ENCODE data around the gene C4orf33. TPM values are rescaled to one million over a fixed set of nuclear protein-coding genes. Genes with fewer than 3 reads are reported as not detected.

C4orf33 gene
- total RNA-seq, 4 donors from 2014 or later: 11.7 to 15.3 (median 13.4) TPM

DNA sequence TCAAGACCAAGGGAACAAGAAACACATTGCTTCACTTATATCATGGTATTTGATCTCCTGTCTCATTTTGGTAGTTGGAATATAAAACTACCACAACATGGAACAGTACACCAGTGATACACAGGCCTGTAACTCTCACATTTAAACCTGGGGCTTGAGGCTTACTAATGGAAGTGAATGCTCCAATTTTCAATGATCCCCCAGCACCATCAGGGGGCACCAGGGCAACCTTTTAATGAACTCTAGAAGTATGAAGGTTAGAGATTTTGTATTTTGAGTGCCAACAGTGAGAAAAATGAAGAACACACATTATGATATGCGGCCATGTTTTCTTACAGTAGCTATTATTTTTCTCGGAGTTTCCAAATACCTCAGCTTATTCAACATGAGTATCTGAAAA, 50.7 kb downstream of the C4orf33 start:
- TF ChIP-seq, protein P1, sequence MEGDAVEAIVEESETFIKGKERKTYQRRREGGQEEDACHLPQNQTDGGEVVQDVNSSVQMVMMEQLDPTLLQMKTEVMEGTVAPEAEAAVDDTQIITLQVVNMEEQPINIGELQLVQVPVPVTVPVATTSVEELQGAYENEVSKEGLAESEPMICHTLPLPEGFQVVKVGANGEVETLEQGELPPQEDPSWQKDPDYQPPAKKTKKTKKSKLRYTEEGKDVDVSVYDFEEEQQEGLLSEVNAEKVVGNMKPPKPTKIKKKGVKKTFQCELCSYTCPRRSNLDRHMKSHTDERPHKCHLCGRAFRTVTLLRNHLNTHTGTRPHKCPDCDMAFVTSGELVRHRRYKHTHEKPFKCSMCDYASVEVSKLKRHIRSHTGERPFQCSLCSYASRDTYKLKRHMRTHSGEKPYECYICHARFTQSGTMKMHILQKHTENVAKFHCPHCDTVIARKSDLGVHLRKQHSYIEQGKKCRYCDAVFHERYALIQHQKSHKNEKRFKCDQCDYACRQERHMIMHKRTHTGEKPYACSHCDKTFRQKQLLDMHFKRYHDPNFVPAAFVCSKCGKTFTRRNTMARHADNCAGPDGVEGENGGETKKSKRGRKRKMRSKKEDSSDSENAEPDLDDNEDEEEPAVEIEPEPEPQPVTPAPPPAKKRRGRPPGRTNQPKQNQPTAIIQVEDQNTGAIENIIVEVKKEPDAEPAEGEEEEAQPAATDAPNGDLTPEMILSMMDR (IDR thresholded peaks at IDR 0.05; ENCODE audit: low read depth): no peak

DNA sequence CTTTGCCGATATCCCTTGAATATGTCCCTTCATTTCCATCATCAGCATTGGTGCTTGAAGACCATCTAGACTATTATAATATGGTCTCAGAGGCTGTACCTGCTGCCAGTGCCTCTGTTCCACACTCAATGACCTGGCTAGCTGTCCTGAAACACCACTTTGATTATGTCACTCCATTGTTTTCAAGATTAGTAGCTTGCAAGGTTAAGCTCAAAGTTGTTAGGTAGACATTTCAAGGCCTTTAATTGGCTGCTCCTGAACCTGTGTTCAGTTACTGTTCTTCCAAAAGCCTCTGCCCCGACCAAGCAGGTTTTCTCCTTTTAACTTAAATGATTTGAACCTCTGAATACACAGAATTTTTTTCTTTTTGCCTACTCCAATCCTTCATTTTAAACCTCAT, 52.9 kb downstream of the C4orf33 start:
- TF ChIP-seq, protein P1 (IDR thresholded peaks at IDR 0.05; ENCODE audit: low read depth): no peak

DNA sequence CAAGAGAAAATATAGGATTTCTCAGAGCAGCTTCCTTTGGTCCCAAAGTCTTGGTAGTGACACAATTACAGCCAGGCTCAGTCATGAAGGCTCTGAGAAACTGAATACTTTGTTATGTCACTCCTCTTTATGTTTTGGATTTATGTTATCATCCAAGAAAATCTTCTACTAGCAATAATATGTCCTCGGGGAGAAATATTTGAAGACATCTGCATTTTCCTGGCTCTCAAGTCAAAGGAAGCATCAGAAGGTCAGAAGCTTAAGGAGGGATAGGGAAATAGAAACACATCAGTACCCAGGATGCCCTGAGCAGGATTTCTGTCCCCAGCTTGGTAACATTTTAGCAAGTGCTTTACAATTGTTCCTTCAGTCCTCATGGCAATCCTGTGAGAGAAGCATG, 54.0 kb downstream of the C4orf33 start:
- TF ChIP-seq, protein P1 (IDR thresholded peaks at IDR 0.05; ENCODE audit: low read depth): no peak

DNA sequence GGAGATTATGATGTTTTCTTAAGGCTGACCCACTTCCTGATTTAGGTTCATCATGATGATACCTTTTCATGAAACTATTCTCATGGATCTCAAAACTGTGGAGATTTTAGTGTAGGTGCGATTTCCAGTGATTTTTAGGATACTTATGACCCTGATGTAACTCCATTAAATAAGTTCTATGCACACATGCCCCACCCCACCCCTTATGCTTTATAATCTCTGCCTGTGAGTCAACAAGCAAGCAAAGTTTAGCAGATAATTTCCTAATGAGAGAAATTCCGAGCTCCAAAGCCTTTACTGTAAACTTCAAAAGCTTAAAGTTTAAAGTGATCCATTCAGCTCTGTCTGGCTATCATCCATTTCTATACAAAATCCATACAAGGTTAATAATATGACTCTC, 56.4 kb downstream of the C4orf33 start:
- TF ChIP-seq, protein P1 (IDR thresholded peaks at IDR 0.05; ENCODE audit: low read depth): no peak

DNA sequence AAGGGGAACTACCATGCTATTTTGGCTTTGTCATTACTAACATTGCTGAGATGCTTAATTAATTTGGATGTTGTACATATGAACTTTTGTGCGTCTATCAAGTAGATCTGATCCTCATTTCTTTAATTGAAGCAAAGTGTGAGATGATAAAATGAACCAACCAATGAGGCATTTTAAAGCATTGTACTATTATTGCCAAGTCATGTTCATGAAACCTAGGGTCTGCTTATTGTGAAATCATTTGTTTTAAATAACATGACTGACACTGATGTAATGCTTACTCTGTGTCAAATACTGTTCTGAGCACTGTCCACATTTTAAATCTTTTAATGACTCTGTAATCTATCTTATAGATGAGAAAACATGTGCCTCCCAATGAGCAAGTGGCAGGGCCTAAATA, 57.7 kb downstream of the C4orf33 start:
- TF ChIP-seq, protein P1 (IDR thresholded peaks at IDR 0.05; ENCODE audit: low read depth): no peak

DNA sequence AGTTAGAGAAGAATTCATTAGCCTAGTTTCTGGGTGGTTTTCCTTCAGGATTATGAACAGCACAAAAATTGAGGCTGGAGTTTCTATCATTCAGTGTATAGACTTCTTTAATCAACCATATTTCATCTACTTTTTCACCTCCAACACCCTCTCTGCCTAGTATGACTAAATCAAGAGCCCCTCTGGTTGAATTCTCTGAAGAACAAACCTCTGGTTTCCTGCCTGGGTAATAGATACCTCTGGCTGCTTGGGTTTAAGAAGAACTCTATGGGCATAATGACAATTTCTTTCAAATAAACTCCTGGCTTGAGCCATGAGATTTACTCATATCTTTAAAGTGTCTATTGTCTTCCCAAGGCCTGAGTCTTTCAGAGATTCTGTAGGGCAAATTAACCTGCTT, 66.5 kb downstream of the C4orf33 start:
- TF ChIP-seq, protein P1 (IDR thresholded peaks at IDR 0.05; ENCODE audit: low read depth): no peak

DNA sequence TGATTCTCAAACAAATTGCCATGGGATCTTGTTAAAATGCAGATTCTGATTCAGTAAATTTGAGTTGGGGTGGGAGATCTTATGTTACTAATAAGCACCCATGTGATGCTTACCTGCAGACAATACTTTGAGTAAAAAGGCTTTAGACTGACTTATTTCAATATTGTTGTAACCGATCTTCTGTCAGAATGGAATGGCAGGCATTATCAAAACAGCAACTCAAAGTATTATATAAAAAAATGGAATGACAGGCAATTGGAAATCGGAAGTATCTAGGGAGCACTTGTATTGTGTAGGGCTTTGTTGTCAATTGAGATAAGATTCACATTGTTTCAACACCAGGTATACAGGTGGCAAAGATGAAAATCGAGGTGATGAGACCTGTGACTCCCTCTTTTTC, 67.5 kb downstream of the C4orf33 start:
- TF ChIP-seq, protein P1 (IDR thresholded peaks at IDR 0.05; ENCODE audit: low read depth): no peak

Measured in subcutaneous adipose tissue (tissue), 4 donors.